HCT116 (cell line): ENCODE data around the gene TMEM86B. TPM values are rescaled to one million over a fixed set of nuclear protein-coding genes. Genes with fewer than 3 reads are reported as not detected.

Experiments used
- ATAC-seq: fragments of 200-7000 bp; cut with Tn5 transposase; 2 replicates; pipeline ENCODE4 v1.9.1; 2020; ENCODE audit warnings: mild to moderate bottlenecking, moderate library complexity
- BruUV-seq: library from RNA; stranded (reverse); fragments of 400-500 nt; replicated peaks from 2 replicates; lab custom pipeline; 2021; lab: Mats Ljungman, UMichigan
- CTCF ChIA-PET: fragments of 300-600 bp; sonication (Branson Sonifier 250); formaldehyde crosslinking; loops from one replicate; lab custom pipeline; 2021; ENCODE audit warnings: antibody characterized with exemption; lab: Charles Lee
- POLR2A ChIA-PET: fragments of 300-600, 350-600 bp; sonication (Branson Sonifier 250); formaldehyde crosslinking; loops from one replicate; lab custom pipeline; 2021; ENCODE audit warnings: antibody characterized with exemption; lab: Charles Lee
- RAD21 ChIA-PET, 2 experiments: fragments of 300-600 bp; sonication (Branson Sonifier 250); formaldehyde crosslinking; loops; one replicate each; lab custom pipeline; 2023; ENCODE audit warnings: low total read pairs in 2 of 2; ENCODE audit not compliant: uncharacterized antibody in 2 of 2, unreplicated experiment in 2 of 2, low non-redundant PET in 1 of 2; lab: Charles Lee
- DNase-seq: peaks from one replicate; pipeline ENCODE4 v3.0.0-alpha.2; 2010; ENCODE audit warnings: low read depth, low spot score
- H2AFZ ChIP-seq: fragments of 200-600 bp; shearing (Covaris generic), sonication (generic); 2 replicates; pipeline ENCODE4 v1.6.1; 2017; ENCODE audit warnings: low read depth, mixed run types, mixed read lengths, antibody characterized with exemption, low read length; ENCODE audit not compliant: poor library complexity, severe bottlenecking
- H3K27ac ChIP-seq: 2 replicates; pipeline ENCODE4 v1.5.1; 2012; ENCODE audit warnings: low read depth, low read length
- H3K27me3 ChIP-seq: fragments of 200-600 bp; sonication (generic); 2 replicates; pipeline ENCODE4 v1.6.1; 2016; ENCODE audit warnings: mixed run types, low read length, mixed read lengths; ENCODE audit not compliant: insufficient read depth
- H3K36me3 ChIP-seq, 2 experiments: fragments of 200-500 bp in 1 of 2; fragments of 200-600 bp in 1 of 2; sonication (Bioruptor generic) in 1 of 2; sonication (generic) in 1 of 2; 2 replicates each; pipeline versions ENCODE4 v1.5.1 to v1.6.1; 2014 to 2016; ENCODE audit warnings: low read length in 2 of 2, inconsistent platforms in 1 of 2, mixed read lengths in 1 of 2, mixed run types in 1 of 2; ENCODE audit not compliant: insufficient read depth in 2 of 2, control insufficient read depth in 1 of 2
- H3K4me1 ChIP-seq, 2 experiments: fragments of 200-600 bp in 1 of 2; sonication (generic) in 1 of 2; 2 replicates each; pipeline versions ENCODE4 v1.5.1 to v1.6.1; 2012 to 2017; ENCODE audit warnings: low read length in 2 of 2, inconsistent platforms in 1 of 2, mild to moderate bottlenecking in 1 of 2, mixed read lengths in 1 of 2, mixed run types in 1 of 2, moderate library complexity in 1 of 2; ENCODE audit not compliant: insufficient read depth in 2 of 2, control insufficient read depth in 1 of 2
- H3K4me2 ChIP-seq: fragments of 200-600 bp; sonication (generic); 2 replicates; pipeline ENCODE4 v1.6.1; 2017; ENCODE audit warnings: mixed run types, low read length, mixed read lengths
- H3K4me3 ChIP-seq, 2 experiments: fragments of 200-600 bp in 1 of 2; sonication (generic) in 1 of 2; replicated peaks in 1 of 2; 2 replicates each; pipeline ENCODE4 v1.5.1; 2011 to 2016; ENCODE audit warnings: low read length in 2 of 2, control low read depth in 1 of 2, low read depth in 1 of 2, mild to moderate bottlenecking in 1 of 2, mixed read lengths in 1 of 2, mixed run types in 1 of 2
- H3K79me2 ChIP-seq: fragments of 200-600 bp; sonication (generic); 2 replicates; pipeline ENCODE4 v1.6.1; 2017; ENCODE audit warnings: mild to moderate bottlenecking, mixed run types, low read length, moderate library complexity, mixed read lengths; ENCODE audit not compliant: insufficient read depth
- H3K9ac ChIP-seq: fragments of 200-600 bp; sonication (generic); 2 replicates; pipeline ENCODE4 v1.6.1; 2016; ENCODE audit warnings: low read length, mixed read lengths
- H3K9me2 ChIP-seq: fragments of 200-600 bp; sonication (generic), shearing (Covaris generic); 2 replicates; pipeline ENCODE4 v1.6.1; 2017; ENCODE audit warnings: mixed run types, mild to moderate bottlenecking, moderate library complexity; ENCODE audit not compliant: insufficient read depth
- H3K9me3 ChIP-seq, 2 experiments: fragments of 200-500 bp in 1 of 2; fragments of 200-600 bp in 1 of 2; sonication (Bioruptor generic) in 1 of 2; sonication (generic) in 1 of 2; 2 replicates each; pipeline ENCODE4 v1.6.1; 2014 to 2017; ENCODE audit warnings: low read length in 2 of 2, mixed read lengths in 2 of 2, inconsistent platforms in 1 of 2, low read depth in 1 of 2, mild to moderate bottlenecking in 1 of 2, mixed run types in 1 of 2, moderate library complexity in 1 of 2; ENCODE audit not compliant: control insufficient read depth in 1 of 2, insufficient read depth in 1 of 2
- H4K20me1 ChIP-seq: fragments of 200-600 bp; sonication (generic), shearing (Covaris generic); 2 replicates; pipeline ENCODE4 v1.6.1; 2017; ENCODE audit warnings: mixed run types, mild to moderate bottlenecking, moderate library complexity; ENCODE audit not compliant: insufficient read depth
- JUND ChIP-seq: IDR thresholded peaks from 2 replicates; pipeline ENCODE4 v1.6.1; 2012
- POLR2AphosphoS5 ChIP-seq: IDR thresholded peaks from 2 replicates; pipeline ENCODE4 v1.6.1; 2011; ENCODE audit warnings: mild to moderate bottlenecking, low read depth, low read length, moderate library complexity
- YY1 ChIP-seq: IDR thresholded peaks from 2 replicates; pipeline ENCODE4 v1.6.1; 2011; ENCODE audit warnings: low read length, low read depth, moderate library complexity, mild to moderate bottlenecking; ENCODE audit not compliant: insufficient replicate concordance; ENCODE audit errors: extremely low read depth
- ZFX ChIP-seq: fragments of 450-650 bp; IDR thresholded peaks from 2 replicates; pipeline ENCODE4 v1.6.1; 2017
- ZNF274 ChIP-seq: fragments of 200-500 bp; sonication (Bioruptor generic); IDR thresholded peaks from 2 replicates; pipeline ENCODE4 v1.6.1; 2014; ENCODE audit warnings: mild to moderate bottlenecking, low read depth, low read length, inconsistent platforms
- intact Hi-C: fragments of 100-400 bp; cut with micrococcal nuclease; formaldehyde crosslinking; loops from 2 replicates; pipeline ENCODE4 v1.10.0; 2022
- total RNA-seq: library from RNA; stranded (reverse); gene quantifications from one replicate; pipeline ENCODE4 v1.2.1, GENCODE V29; 2021; ENCODE audit not compliant: unreplicated experiment
- TF ChIP-seq, protein P1 (sequence below): IDR thresholded peaks from 2 replicates; pipeline ENCODE4 v1.6.1; 2012

The TMEM86B gene
- total RNA-seq, 1 experiment from 2014 or later: 10.6 TPM

DNA sequence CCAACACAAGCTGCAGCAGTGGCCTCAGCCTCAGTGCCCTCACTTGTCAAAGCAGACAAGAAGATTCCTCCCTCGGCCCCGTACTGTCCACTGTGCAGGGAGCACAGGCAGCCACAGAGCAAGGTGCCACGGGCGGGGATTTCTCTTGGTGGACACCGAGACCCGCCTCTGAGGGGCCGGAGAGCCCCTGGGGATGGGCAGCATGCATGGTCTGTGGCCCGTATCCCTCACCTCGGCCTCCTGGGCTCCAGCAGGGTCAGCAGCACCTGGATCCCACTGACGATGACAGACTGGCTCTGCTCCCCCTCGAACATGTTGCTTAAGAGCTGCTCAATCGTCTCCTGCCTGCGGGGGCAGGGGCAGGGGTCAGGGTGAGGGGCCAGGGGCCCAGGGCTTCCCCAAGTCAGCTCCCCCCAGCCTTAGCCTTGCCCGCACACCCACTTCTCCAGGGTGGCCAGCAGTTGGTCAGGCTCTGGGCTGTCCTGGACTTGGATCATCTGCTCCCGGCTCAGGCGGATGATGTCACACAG lies 13.4 kb upstream of the TMEM86B start:
- no peaks in the 10 kb centered on the region for H3K4me1 ChIP-seq
- H3K4me2 ChIP-seq: no peak overlapping the region
- TF ChIP-seq ZFX (no peak), ZNF274 (no peak), POLR2AphosphoS5 (no peak), YY1 (no peak)
- TF ChIP-seq, protein P1, sequence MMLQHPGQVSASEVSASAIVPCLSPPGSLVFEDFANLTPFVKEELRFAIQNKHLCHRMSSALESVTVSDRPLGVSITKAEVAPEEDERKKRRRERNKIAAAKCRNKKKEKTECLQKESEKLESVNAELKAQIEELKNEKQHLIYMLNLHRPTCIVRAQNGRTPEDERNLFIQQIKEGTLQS: no peak
- TF ChIP-seq, all 23 proteins: peak for 0
- ATAC-seq (no peak), DNase-seq (no peak)
- H3K9ac ChIP-seq: no peak overlapping the region
- no peaks in the 10 kb centered on the region for H3K9me3 ChIP-seq
- POLR2A ChIA-PET: interaction anchor here (0.8 kb wide), 1 partner anchor 17 kb away, joined by 4 read pairs; the partner anchor contains the start of gene PPP6R1
- H2AFZ ChIP-seq: no peak overlapping the region
- no peaks in the 10 kb centered on the region for H4K20me1 ChIP-seq
- CTCF ChIA-PET: no interaction called here
- BruUV-seq: no TSS peak
- H3K36me3 ChIP-seq: peaks cover 43 to 45% of the 10 kb centered on the region in 2 experiments
- intact Hi-C loops: no loop called here
- H3K79me2 ChIP-seq: peaks cover 15% of the 10 kb centered on the region
- H3K9me2 ChIP-seq: no peaks in the 10 kb centered on the region
- RAD21 ChIA-PET: no interaction called here
- no peaks in the 10 kb centered on the region for H3K27me3 ChIP-seq
- H3K4me3 ChIP-seq: no peak overlapping the region
- no peak overlapping the region for H3K27ac ChIP-seq

DNA sequence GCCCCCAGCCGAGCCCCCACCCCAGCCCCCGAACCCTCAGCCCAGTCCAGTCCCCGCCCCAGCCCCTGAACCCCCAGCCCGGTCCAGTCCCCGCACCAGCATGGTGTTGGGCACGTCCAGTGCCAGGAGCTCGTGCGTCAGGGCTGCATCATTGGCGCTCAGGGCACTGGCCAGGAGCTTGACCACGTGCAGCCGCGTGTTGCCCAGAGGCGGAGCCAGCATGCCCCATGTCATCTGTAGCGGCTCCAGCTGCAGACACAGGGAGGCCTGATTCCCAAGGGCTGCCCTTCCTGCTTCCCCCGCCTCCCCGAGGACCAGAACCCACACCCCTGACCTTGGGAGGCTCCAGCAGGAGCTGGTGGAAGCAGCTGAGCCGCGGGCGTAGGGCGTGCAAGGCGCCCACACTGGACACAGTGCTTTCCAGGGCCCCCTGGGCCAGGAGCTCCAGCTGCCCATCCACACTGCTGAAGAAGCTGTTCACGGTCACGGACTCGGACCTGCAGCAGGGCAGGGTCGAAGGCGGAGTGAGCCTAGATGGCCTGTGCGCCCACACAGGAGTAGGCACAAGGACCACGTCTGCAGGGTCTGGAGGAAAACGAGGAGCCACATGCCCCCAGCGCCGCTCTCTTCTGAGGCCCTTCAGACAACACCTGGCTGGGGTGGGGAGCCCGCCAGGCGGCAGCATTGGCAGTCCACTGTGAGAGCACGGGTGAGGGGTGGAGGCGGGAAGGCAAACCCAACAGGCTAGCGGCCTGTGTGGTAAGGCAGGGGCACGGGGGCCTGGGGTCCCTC lies 12.8 kb upstream of the TMEM86B start:
- intact Hi-C loops: no loop called here
- ChIA-PET CTCF (no interaction called here), RAD21 (no interaction called here), POLR2A (interaction anchor here (0.8 kb wide), 1 partner anchor 18 kb away, joined by 4 read pairs; the partner anchor contains the start of gene PPP6R1)
- DNase-seq: no peak
- no TSS peak for BruUV-seq
- H3K9me2 ChIP-seq: no peaks in the 10 kb centered on the region
- no peaks in the 10 kb centered on the region for H3K27me3 ChIP-seq
- H4K20me1 ChIP-seq: no peaks in the 10 kb centered on the region
- H3K79me2 ChIP-seq: peaks cover 9% of the 10 kb centered on the region
- peaks cover 50% of the 10 kb centered on the region in 2 experiments for H3K36me3 ChIP-seq
- no peak for ATAC-seq
- no peak overlapping the region for H3K4me2 ChIP-seq
- no peak overlapping the region for H3K4me3 ChIP-seq
- no peak overlapping the region for H3K27ac ChIP-seq
- H3K9ac ChIP-seq: no peak overlapping the region
- no peak overlapping the region for H2AFZ ChIP-seq
- H3K9me3 ChIP-seq: no peaks in the 10 kb centered on the region
- no peaks in the 10 kb centered on the region for H3K4me1 ChIP-seq
- no peak for TF ChIP-seq JUND
